ENCODE measurements around the gene CARD8.

DNA sequence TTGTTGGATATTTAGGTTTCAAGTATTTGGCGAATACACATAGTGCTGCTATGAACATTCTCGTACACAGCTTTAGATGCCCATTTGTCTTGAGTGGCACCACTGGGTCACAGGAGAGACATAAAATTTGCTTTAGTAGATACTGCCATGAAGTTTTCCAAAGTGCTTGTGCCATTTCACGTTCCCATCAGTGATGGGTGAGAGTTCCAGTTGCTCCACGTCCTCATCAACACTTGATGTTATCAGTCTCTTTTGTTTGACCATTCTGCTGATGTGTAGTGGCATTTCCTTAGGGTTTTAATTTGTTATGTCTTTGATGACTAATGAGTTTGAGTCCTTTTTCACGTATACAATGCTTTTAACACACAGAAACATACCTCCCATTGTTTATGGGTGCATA, 74.2 kb downstream of the CARD8 start:
- TF ChIP-seq, protein P1, sequence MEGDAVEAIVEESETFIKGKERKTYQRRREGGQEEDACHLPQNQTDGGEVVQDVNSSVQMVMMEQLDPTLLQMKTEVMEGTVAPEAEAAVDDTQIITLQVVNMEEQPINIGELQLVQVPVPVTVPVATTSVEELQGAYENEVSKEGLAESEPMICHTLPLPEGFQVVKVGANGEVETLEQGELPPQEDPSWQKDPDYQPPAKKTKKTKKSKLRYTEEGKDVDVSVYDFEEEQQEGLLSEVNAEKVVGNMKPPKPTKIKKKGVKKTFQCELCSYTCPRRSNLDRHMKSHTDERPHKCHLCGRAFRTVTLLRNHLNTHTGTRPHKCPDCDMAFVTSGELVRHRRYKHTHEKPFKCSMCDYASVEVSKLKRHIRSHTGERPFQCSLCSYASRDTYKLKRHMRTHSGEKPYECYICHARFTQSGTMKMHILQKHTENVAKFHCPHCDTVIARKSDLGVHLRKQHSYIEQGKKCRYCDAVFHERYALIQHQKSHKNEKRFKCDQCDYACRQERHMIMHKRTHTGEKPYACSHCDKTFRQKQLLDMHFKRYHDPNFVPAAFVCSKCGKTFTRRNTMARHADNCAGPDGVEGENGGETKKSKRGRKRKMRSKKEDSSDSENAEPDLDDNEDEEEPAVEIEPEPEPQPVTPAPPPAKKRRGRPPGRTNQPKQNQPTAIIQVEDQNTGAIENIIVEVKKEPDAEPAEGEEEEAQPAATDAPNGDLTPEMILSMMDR (IDR thresholded peaks at IDR 0.05; ENCODE audit: control extremely low read depth in 1 of 3, insufficient read depth in 1 of 3, low read depth in 1 of 3, low read length in 3 of 3): no peak
- TF ChIP-seq CHD2 (IDR thresholded peaks at IDR 0.05; ENCODE audit: low read length): no peak

All from H1 (cell line).